Activated T-cell treated with anti-CD3 and anti-CD28 coated beads, Interleukin-2, amount 50 U/mL, for 72 hours (primary cell): Measurements from ENCODE around the gene IFITM5. TPM values are rescaled to one million over a fixed set of nuclear protein-coding genes. Genes with fewer than 3 reads are reported as not detected.
A peak's percentile ranks its signal among the peaks of the same experiment; 100 is the strongest.
"Not testable (repeated sequence)": the region's sequence is repeated elsewhere in the genome, so short reads cannot be mapped to it uniquely, and the experiment has no call there.

Experiments
- ATAC-seq, 2 donors: fragments of 150-1000 bp; cut with Tn5 transposase; replicated peaks in 1 of 2; 2 replicates each; pipeline ENCODE4 v1.10.0; 2021; ENCODE audit warnings: moderate library complexity in 2 of 2, mild to moderate bottlenecking in 1 of 2
- DNase-seq, 2 donors: peaks; one replicate each; pipeline ENCODE4 v3.0.0; 2021 to 2022; ENCODE audit warnings: mixed read lengths in 1 of 2
- H3K27ac Mint-ChIP-seq: one replicate; pipeline ENCODE4 v1.8.0; 2022; ENCODE audit warnings: mild to moderate bottlenecking, moderate library complexity, mixed read lengths
- H3K27me3 Mint-ChIP-seq: one replicate; pipeline ENCODE4 v1.8.0; 2022; ENCODE audit warnings: low read depth, mixed read lengths
- H3K36me3 Mint-ChIP-seq, 2 donors: one replicate each; pipeline ENCODE4 v1.8.0; 2022; ENCODE audit warnings: mixed read lengths in 2 of 2, mild to moderate bottlenecking in 1 of 2; ENCODE audit not compliant: insufficient read depth in 2 of 2
- H3K4me1 Mint-ChIP-seq: one replicate; pipeline ENCODE4 v1.8.0; 2022; ENCODE audit warnings: low read depth, mixed read lengths
- H3K4me3 Mint-ChIP-seq, 2 donors: one replicate each; pipeline ENCODE4 v1.8.0; 2022; ENCODE audit warnings: mild to moderate bottlenecking in 2 of 2, mixed read lengths in 2 of 2, moderate library complexity in 2 of 2
- H3K9me3 Mint-ChIP-seq, 2 donors: one replicate each; pipeline ENCODE4 v1.8.0; 2022; ENCODE audit warnings: mixed read lengths in 2 of 2
- total RNA-seq, 2 donors: library from RNA; stranded (reverse); gene quantifications; one replicate each; pipeline ENCODE4 v1.2.3, GENCODE V29; 2022

Gene IFITM5
- total RNA-seq, 2 donors from 2014 or later, result not detected

DNA sequence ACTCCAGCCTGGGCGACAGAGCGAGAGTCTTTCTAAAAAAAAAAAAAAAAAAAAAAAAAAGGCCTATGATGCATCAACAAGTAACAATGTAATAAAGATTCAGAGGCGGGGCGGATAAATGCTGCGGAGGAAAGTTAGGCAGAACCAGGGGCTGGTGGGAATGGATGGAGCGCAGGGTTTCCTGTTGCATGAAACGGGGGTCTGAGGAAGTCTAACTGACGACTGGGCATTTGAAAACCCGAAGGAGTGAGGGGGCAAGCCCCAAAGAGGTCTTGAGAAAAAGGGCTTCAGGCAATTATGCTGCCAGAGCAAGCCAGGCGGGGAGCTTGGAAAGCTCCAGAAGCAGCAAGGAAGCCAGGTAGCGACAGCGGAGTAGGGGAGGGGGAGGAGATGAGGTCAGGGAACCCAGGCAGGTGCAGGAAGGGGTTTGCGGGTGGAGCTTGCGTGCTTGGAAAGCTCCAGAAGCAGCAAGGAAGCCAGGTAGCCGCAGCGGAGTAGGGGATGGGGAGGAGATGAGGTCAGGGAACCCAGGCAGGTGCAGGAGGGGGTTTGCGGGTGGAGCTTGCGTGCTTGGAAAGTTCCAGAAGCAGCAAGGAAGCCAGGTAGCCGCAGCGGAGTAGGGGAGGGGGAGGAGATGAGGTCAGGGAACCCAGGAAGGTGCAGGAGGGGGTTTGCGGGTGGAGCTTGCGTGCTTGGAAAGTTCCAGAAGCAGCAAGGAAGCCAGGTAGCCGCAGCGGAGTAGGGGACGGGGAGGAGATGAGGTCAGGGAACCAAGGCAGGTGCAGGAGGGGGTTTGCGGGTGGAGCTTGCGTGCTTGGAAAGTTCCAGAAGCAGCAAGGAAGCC is 12.1 kb downstream of the IFITM5 start:
- peaks cover 7 to 16% of the 10 kb centered on the region in 2 donors for H3K36me3 Mint-ChIP-seq
- peak overlapping the region; percentile 86 for H3K27ac Mint-ChIP-seq
- peak overlapping the region; percentile 94 to 99 for H3K4me3 Mint-ChIP-seq
- DNase-seq (peak in 1 of 2 donors; percentile 73), ATAC-seq (peak in 1 of 2 donors; percentile 11)
- H3K9me3 Mint-ChIP-seq, H3K27me3 Mint-ChIP-seq: not testable (repeated sequence)
- peaks cover 61% of the 10 kb centered on the region for H3K4me1 Mint-ChIP-seq

DNA sequence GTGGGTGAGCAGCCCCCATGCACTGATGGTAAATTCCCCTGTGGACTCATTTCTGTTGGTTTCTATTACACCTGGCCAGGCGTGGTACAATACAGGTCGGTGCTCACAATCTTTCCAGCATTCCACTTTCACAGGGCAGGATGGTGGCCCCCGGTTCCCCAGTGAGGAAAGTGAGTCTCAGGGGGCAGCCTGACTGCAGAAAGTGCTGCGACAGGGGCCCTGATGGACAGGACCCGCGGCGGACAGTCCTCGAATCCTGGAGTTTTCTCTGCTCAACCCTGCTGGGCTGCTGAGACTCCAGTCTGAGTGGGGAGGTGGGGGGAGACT is 13.5 kb downstream of the IFITM5 start:
- Mint-ChIP-seq H3K9me3 (no peaks in the 10 kb centered on the region), H3K4me3 (peak overlapping the region in 1 of 2 donors; percentile 20), H3K36me3 (peaks cover 5 to 14% of the 10 kb centered on the region in 2 donors), H3K27ac (no peak overlapping the region), H3K27me3 (peaks cover 9% of the 10 kb centered on the region), H3K4me1 (peaks cover 67% of the 10 kb centered on the region)
- ATAC-seq, result no peak
- DNase-seq, result no peak

DNA sequence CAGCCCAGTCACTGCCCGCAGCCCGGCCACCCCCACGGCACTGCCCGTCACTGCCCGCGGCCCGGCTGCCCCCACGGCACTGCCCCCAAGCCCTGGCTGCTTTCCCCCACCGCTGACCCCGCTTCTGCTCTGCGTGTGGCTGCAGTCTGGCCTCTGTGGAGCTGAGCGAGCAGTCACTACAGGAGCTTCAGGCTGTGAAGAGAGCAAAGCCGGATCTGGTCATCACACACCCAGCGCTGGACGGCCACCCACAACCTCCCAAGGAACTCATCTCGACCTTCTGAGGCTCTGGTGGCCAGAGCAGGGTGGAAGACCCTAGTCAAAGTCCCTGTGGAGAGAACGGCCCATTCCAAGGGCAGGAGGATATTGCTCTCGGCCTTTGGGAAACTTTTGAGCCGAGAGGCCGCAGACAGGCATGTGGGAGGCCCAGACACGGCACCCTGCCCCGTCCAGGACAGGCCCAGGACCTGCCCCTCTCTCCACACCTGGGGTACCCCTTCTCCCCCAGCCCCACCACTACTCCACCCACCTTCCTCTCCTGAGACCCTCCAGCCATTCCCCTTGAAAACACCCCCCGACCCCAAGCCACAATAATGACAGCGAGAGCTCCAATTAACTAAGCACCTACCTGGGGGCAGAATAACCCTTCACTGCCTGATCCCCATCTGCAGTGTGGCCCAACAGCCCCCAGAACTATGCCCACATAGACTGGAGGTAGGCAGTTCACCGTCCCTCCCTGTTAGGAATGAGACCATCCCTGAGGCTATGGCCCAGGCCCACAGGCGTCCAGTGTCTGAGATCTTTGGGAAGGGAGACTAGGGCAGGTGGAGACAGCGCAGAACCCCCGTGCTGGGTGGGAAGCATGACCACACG is 14.1 kb downstream of the IFITM5 start:
- DNase-seq (no peak), ATAC-seq (no peak)
- Mint-ChIP-seq H3K4me1 (peaks cover 63% of the 10 kb centered on the region), H3K4me3 (peak overlapping the region; percentile 20 to 34), H3K36me3 (peaks cover 5 to 16% of the 10 kb centered on the region in 2 donors), H3K9me3 (no peaks in the 10 kb centered on the region), H3K27ac (no peak overlapping the region), H3K27me3 (peaks cover 9% of the 10 kb centered on the region)

DNA sequence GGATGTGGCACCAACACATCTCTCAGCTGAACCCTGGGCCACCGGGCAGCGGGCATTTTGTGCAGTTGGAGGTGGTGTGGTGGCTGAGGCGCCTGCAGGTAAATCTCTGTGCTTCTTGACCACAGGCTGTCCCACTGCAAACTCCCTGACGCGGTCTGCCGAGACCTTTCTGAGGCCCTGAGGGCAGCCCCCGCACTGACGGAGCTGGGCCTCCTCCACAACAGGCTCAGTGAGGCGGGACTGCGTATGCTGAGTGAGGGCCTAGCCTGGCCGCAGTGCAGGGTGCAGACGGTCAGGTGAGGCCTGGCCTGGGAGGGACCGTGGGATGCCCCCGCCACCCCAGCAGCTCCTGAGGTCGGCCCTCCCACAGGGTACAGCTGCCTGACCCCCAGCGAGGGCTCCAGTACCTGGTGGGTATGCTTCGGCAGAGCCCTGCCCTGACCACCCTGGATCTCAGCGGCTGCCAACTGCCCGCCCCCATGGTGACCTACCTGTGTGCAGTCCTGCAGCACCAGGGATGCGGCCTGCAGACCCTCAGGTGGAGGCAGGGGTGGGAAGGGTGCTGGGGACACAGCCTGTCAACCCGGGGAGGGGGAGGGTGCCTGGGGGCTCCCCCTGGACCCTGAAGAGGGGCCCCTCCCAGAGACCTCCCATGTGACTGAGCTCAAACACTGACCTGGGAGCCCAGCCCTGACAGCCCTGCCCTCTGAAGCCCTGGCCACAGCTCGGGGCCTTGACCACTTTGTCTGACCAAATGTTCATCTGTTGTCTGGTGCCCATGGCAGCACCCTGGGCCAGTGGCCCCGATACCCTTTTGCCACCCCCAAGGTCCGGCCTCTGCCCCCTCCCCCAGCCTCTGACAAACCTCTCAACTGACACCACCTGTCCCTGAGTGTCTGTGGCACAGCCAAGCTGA is 15.0 kb downstream of the IFITM5 start:
- DNase-seq, result peak in 1 of 2 donors; percentile 8
- ATAC-seq, result no peak
- peaks cover 9% of the 10 kb centered on the region for H3K27me3 Mint-ChIP-seq
- peaks cover 55% of the 10 kb centered on the region for H3K4me1 Mint-ChIP-seq
- peak overlapping the region in 1 of 2 donors; percentile 84 for H3K4me3 Mint-ChIP-seq
- H3K36me3 Mint-ChIP-seq, result peaks cover 5 to 13% of the 10 kb centered on the region in 2 donors
- no peak overlapping the region for H3K27ac Mint-ChIP-seq
- no peaks in the 10 kb centered on the region for H3K9me3 Mint-ChIP-seq

DNA sequence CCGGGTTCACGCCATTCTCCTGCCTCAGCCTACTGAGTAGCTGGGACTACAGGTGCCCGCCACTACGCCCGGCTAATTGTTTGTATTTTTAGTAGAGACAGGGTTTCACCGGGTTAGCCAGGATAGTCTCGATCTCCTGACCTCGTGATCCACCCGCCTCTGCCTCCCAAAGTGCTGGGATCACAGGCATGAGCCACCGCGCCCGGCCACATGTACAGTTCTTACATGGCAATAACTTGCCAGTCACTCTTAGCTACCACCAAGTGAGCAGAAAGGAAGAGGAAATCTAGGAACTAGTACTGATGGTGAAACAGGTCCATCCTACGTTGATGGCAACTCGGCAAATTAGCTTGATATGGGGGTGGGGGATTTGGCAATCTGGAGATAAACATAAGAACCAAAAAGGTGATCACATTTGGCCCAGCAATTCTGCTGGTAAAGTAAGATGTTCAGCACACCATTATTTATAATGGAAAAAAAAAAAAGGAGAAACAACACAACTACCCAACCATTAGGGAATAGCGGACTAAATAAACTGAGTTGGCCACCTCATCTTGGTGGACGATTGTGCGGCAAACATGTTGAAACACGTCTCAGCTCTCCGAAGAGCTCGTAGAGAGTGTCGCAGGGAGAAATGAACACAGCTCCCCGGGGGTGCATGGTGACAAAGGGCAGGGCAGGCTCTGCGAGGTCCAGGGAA is 15.8 kb downstream of the IFITM5 start:
- Mint-ChIP-seq H3K4me3 (peak overlapping the region; percentile 32 to 84), H3K36me3 (peaks cover 5 to 16% of the 10 kb centered on the region in 2 donors), H3K27me3 (peaks cover 9% of the 10 kb centered on the region), H3K4me1 (peaks cover 59% of the 10 kb centered on the region), H3K9me3 (no peaks in the 10 kb centered on the region), H3K27ac (peak overlapping the region; percentile 29)
- DNase-seq, result no peak
- ATAC-seq, result no peak

DNA sequence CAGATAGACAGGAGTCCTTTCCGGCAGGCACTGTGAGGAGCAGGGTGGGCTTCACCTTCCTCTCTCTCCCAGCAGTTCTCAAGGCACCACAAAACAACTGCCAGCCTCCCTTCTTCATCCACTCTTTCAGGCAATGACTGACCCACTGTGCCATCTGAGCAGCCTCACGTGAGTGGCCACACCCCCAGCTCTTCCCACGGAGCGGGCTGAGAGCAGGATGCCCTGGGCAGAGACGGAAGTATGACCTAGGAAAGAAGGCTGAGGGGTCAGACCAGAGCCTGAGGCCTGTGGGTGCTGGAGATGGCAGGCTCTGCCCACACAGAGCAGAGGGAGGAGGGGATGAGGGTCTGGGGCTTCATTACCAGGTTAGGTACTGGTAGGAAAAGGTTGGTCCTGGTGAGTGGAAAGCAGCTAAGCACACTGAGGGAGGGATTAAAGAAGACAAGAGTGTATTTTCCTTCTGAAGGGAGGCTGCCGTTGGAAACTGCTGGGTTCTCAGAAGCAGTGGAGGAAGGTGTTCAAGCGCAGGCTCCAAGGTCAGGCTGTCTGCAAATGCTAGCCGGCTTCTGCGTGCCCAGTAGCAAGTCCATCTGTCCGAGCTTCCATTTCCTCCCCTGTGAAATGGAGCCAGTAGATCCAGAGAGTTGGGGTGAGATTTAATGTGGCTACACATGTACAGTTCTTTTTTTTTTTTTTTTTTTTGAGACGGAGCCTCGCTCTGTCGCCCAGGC is 16.5 kb downstream of the IFITM5 start:
- Mint-ChIP-seq H3K4me1 (peaks cover 67% of the 10 kb centered on the region), H3K9me3 (no peaks in the 10 kb centered on the region), H3K36me3 (peaks cover 1 to 12% of the 10 kb centered on the region in 2 donors), H3K4me3 (peak overlapping the region; percentile 84 to 88), H3K27ac (no peak overlapping the region), H3K27me3 (peaks cover 9% of the 10 kb centered on the region)
- no peak for DNase-seq
- no peak for ATAC-seq

DNA sequence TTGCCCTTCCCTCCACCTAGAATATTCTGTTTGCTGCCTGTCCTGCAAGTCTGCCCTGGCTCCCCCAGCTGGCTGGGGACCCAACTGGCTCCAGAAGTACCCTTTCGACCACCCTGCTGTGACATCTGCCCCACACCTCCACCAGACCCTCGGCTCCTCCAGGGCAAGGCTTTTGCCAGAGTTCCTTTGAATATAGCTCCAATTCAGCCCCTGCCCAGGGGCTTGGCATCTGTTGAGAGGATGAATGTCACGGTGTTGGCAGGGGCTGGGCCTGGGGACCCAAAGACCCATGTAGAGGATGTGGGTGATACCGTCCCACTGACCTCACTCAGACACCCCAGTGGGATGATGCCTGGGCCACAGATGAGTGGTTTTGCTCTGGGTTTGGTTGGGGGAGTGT is 17.2 kb downstream of the IFITM5 start:
- Mint-ChIP-seq H3K27me3 (peaks cover 9% of the 10 kb centered on the region), H3K4me3 (peak overlapping the region; percentile 84 to 88), H3K4me1 (peaks cover 71% of the 10 kb centered on the region), H3K36me3 (peaks cover 4 to 15% of the 10 kb centered on the region in 2 donors), H3K9me3 (no peaks in the 10 kb centered on the region), H3K27ac (no peak overlapping the region)
- no peak for DNase-seq
- no peak for ATAC-seq

DNA sequence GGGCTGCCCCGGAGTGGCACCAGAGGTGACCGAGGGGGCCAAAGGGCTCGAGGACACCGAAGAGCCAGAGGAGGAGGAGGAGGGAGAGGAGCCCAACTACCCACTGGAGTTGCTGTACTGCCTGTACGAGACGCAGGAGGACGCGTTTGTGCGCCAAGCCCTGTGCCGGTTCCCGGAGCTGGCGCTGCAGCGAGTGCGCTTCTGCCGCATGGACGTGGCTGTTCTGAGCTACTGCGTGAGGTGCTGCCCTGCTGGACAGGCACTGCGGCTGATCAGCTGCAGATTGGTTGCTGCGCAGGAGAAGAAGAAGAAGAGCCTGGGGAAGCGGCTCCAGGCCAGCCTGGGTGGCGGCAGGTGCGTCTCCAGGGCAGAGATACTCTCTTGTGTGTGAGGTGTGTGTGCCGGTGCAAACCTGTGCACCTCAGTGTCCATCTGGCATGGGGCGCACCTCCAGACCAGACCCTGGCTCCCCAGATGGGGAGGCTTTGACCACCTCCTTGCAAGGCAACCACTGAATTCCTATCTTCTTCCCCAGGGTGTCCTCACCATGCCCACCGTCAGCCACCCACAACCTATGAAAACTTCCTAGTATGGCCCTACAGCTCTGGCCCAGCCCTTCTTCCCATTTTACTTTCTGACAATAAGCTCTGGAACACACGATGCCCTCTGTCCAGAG is 17.7 kb downstream of the IFITM5 start:
- no peak for DNase-seq
- H3K36me3 Mint-ChIP-seq, result peaks cover 7 to 19% of the 10 kb centered on the region in 2 donors
- peaks cover 3% of the 10 kb centered on the region in 2 donors for H3K9me3 Mint-ChIP-seq
- peaks cover 9% of the 10 kb centered on the region for H3K27me3 Mint-ChIP-seq
- H3K27ac Mint-ChIP-seq, result no peak overlapping the region
- peak in 1 of 2 donors; percentile 8 for ATAC-seq
- peak overlapping the region; percentile 84 to 88 for H3K4me3 Mint-ChIP-seq
- peaks cover 71% of the 10 kb centered on the region for H3K4me1 Mint-ChIP-seq

DNA sequence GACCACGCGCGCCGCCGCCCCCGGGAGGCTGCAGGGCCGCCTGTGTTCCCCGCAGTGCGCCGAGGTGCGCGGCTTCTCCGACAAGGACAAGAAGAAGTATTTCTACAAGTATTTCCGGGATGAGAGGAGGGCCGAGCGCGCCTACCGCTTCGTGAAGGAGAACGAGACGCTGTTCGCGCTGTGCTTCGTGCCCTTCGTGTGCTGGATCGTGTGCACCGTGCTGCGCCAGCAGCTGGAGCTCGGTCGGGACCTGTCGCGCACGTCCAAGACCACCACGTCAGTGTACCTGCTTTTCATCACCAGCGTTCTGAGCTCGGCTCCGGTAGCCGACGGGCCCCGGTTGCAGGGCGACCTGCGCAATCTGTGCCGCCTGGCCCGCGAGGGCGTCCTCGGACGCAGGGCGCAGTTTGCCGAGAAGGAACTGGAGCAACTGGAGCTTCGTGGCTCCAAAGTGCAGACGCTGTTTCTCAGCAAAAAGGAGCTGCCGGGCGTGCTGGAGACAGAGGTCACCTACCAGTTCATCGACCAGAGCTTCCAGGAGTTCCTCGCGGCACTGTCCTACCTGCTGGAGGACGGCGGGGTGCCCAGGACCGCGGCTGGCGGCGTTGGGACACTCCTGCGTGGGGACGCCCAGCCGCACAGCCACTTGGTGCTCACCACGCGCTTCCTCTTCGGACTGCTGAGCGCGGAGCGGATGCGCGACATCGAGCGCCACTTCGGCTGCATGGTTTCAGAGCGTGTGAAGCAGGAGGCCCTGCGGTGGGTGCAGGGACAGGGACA is 18.4 kb downstream of the IFITM5 start:
- DNase-seq (peak; percentile 58 to 64), ATAC-seq (peak; percentile 35 to 56)
- Mint-ChIP-seq H3K9me3 (peaks cover 4 to 8% of the 10 kb centered on the region in 2 donors), H3K4me1 (peaks cover 66% of the 10 kb centered on the region), H3K27ac (no peak overlapping the region), H3K4me3 (peak overlapping the region; percentile 84 to 88), H3K36me3 (peaks cover 8 to 26% of the 10 kb centered on the region in 2 donors), H3K27me3 (peaks cover 9% of the 10 kb centered on the region)

DNA sequence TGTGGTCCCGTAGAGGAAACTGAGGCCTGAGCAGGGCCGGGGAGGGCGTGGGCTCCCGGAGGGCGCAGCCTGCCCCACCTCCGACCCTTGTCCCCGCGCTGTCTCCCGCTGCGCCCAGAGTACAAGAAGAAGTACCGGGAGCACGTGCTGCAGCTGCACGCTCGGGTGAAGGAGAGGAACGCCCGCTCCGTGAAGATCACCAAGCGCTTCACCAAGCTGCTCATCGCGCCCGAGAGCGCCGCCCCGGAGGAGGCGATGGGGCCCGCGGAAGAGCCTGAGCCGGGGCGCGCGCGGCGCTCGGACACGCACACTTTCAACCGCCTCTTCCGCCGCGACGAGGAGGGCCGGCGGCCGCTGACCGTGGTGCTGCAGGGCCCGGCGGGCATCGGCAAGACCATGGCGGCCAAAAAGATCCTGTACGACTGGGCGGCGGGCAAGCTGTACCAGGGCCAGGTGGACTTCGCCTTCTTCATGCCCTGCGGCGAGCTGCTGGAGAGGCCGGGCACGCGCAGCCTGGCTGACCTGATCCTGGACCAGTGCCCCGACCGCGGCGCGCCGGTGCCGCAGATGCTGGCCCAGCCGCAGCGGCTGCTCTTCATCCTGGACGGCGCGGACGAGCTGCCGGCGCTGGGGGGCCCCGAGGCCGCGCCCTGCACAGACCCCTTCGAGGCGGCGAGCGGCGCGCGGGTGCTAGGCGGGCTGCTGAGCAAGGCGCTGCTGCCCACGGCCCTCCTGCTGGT is 19.2 kb downstream of the IFITM5 start:
- DNase-seq, result peak; percentile 57 to 67
- peak overlapping the region; percentile 84 to 88 for H3K4me3 Mint-ChIP-seq
- H3K27me3 Mint-ChIP-seq, result peaks cover 9% of the 10 kb centered on the region
- ATAC-seq, result peak; percentile 46 to 57
- no peak overlapping the region for H3K27ac Mint-ChIP-seq
- H3K4me1 Mint-ChIP-seq, result peaks cover 59% of the 10 kb centered on the region
- H3K9me3 Mint-ChIP-seq, result peaks cover 4 to 8% of the 10 kb centered on the region in 2 donors
- peaks cover 8 to 30% of the 10 kb centered on the region in 2 donors for H3K36me3 Mint-ChIP-seq
